Fibroblast of lung (primary cell): ENCODE data around the gene GAB1. TPM values are rescaled to one million over a fixed set of nuclear protein-coding genes. Genes with fewer than 3 reads are reported as not detected.

ENCODE experiments used
- DNase-seq, 2 donors: peaks; one replicate each; pipeline versions ENCODE4 v3.0.0 to v3.0.0-alpha.2; 2010; ENCODE audit warnings: low read depth in 2 of 2
- H2AFZ ChIP-seq: 2 replicates; pipeline ENCODE4 v1.5.1; 2012; ENCODE audit warnings: low read length, control low read depth, inconsistent platforms
- H3K27ac ChIP-seq: 2 replicates; pipeline ENCODE4 v1.5.1; 2011; ENCODE audit warnings: low read length, control low read depth; ENCODE audit not compliant: insufficient read depth
- H3K27me3 ChIP-seq: 2 replicates; pipeline ENCODE4 v1.5.1; 2011; ENCODE audit warnings: mild to moderate bottlenecking, low read length; ENCODE audit not compliant: control insufficient read depth, insufficient read depth
- H3K36me3 ChIP-seq: 2 replicates; pipeline ENCODE4 v1.5.1; 2011; ENCODE audit warnings: low read length; ENCODE audit not compliant: control insufficient read depth, insufficient read depth
- H3K4me1 ChIP-seq: 2 replicates; pipeline ENCODE4 v1.5.1; 2011; ENCODE audit warnings: low read length; ENCODE audit not compliant: control insufficient read depth, insufficient read depth; ENCODE audit errors: extremely low read depth
- H3K4me2 ChIP-seq: 2 replicates; pipeline ENCODE4 v1.5.1; 2011; ENCODE audit warnings: low read length, control low read depth; ENCODE audit not compliant: insufficient read depth; ENCODE audit errors: extremely low read depth
- H3K4me3 ChIP-seq, 4 experiments: fragments of 200-600 bp in 1 of 4; sonication (generic) in 1 of 4; replicated peaks in 1 of 4; 2 replicates each; pipeline ENCODE4 v1.5.1; 2011 to 2016; ENCODE audit warnings: low read length in 4 of 4, low read depth in 3 of 4, mild to moderate bottlenecking in 3 of 4, control low read depth in 2 of 4, inconsistent platforms in 1 of 4, mixed read lengths in 1 of 4; ENCODE audit not compliant: insufficient read depth in 1 of 4; ENCODE audit errors: control extremely low read depth in 1 of 4
- H3K79me2 ChIP-seq: 2 replicates; pipeline ENCODE4 v1.5.1; 2012; ENCODE audit warnings: mild to moderate bottlenecking, low read length, inconsistent platforms; ENCODE audit not compliant: control insufficient read depth, insufficient read depth
- H3K9ac ChIP-seq: 2 replicates; pipeline ENCODE4 v1.5.1; 2011; ENCODE audit warnings: mild to moderate bottlenecking, low read length, control low read depth; ENCODE audit not compliant: insufficient read depth
- H3K9me3 ChIP-seq: 2 replicates; pipeline ENCODE4 v1.5.1; 2012; ENCODE audit warnings: low read depth, low read length; ENCODE audit not compliant: control insufficient read depth, insufficient read depth
- H4K20me1 ChIP-seq: 2 replicates; pipeline ENCODE4 v1.5.1; 2011; ENCODE audit warnings: low read length; ENCODE audit not compliant: control insufficient read depth, insufficient read depth; ENCODE audit errors: extremely low read depth
- EZH2 ChIP-seq: IDR thresholded peaks from 2 replicates; pipeline ENCODE4 v1.5.1; 2012; ENCODE audit warnings: low read length, control low read depth, mild to moderate bottlenecking; ENCODE audit errors: missing control alignments
- polyA plus RNA-seq, 2 donors: library from polyadenylated mRNA; depleted of rRNA in 1 of 2; stranded (reverse) in 1 of 2; unstranded in 1 of 2; fragments of >200 nt; gene quantifications; 2 replicates each; pipeline ENCODE4 v1.2.1, GENCODE V29; 2011 to 2012; ENCODE audit warnings: missing spikeins in 1 of 2
- total RNA-seq: library from RNA; depleted of rRNA; stranded (reverse); fragments of >200 nt; gene quantifications from 2 replicates; pipeline ENCODE4 v1.2.1, GENCODE V29; 2014
- TF ChIP-seq, protein P1 (sequence below), 2 donors: IDR thresholded peaks in 1 of 2; conservative IDR thresholded peaks in 1 of 2; 1 replicate in 1 of 2; 2 replicates in 1 of 2; pipeline ENCODE4 v1.5.1; 2011 to 2012; ENCODE audit warnings: low read length in 2 of 2, control low read depth in 1 of 2, inconsistent platforms in 1 of 2, low read depth in 1 of 2, mild to moderate bottlenecking in 1 of 2

Gene GAB1
- total and polyA plus RNA-seq, 2 donors (not counting 1 experiment from before 2014, with no cell fraction given) = 10.6 to 18.0 TPM

DNA sequence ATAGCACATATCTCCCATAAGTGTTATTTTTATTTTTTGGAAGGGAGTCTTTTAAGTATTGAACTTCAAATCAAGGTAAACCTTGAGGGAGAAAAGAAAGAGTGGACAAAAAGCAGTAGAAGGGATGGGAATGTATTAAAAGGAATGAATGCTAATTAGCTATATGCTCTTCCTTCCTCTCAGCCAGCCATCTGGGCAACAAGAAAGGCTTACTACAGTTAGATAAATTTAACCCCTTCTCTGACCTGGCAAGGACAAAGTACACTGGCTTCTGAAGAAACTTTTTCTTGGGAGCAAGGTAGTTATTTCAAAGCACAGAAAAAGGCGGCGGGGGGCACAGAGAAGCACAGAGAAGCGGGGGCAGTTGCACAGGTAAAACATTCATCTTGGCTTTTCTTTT, 54.6 kb downstream of the GAB1 start:
- H3K4me1 ChIP-seq = peaks cover 34% of the 10 kb centered on the region

DNA sequence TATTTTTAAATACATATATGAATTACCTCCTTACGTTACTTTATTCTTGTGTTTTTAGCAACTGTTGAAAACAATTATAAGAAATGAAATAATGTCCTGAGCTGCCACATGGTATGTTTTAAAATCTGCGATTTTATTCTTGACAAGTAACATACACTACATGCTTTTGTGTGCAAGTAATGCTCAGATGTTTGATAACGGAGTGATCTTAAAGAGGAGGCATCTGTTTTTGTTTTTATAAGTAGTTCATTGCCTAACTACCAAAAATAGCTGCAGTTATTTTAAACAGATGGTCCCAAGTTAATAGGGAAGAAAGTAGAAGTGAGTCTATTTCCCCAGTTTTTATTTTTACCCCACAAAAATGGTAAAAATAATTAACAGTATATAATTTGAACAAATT, 55.2 kb downstream of the GAB1 start:
- Histone ChIP-seq H4K20me1 (no peaks in the 10 kb centered on the region), H3K9ac (no peak overlapping the region), H3K4me3 (no peak overlapping the region), H3K79me2 (peaks cover 10% of the 10 kb centered on the region), H3K36me3 (no peaks in the 10 kb centered on the region), H3K4me2 (peak overlapping the region; percentile 58), H3K27me3 (no peaks in the 10 kb centered on the region), H2AFZ (no peak overlapping the region), H3K9me3 (no peaks in the 10 kb centered on the region), H3K4me1 (peaks cover 36% of the 10 kb centered on the region), H3K27ac (peak overlapping the region; percentile 18)
- peak; percentile 72 to 80 for DNase-seq
- TF ChIP-seq EZH2 = no peak
- TF ChIP-seq, protein P1, sequence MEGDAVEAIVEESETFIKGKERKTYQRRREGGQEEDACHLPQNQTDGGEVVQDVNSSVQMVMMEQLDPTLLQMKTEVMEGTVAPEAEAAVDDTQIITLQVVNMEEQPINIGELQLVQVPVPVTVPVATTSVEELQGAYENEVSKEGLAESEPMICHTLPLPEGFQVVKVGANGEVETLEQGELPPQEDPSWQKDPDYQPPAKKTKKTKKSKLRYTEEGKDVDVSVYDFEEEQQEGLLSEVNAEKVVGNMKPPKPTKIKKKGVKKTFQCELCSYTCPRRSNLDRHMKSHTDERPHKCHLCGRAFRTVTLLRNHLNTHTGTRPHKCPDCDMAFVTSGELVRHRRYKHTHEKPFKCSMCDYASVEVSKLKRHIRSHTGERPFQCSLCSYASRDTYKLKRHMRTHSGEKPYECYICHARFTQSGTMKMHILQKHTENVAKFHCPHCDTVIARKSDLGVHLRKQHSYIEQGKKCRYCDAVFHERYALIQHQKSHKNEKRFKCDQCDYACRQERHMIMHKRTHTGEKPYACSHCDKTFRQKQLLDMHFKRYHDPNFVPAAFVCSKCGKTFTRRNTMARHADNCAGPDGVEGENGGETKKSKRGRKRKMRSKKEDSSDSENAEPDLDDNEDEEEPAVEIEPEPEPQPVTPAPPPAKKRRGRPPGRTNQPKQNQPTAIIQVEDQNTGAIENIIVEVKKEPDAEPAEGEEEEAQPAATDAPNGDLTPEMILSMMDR (conservative IDR thresholded peaks at IDR 0.05 in 1 of 2, IDR thresholded peaks at IDR 0.05 in 1 of 2; ENCODE audit: low read depth in 1 of 2, low read length in 2 of 2) = no peak

More for the DNA sequence above, 54.6 kb downstream of the GAB1 start:
- Histone ChIP-seq H3K27me3 (no peaks in the 10 kb centered on the region), H2AFZ (no peak overlapping the region), H3K79me2 (peaks cover 10% of the 10 kb centered on the region), H3K4me2 (no peak overlapping the region), H3K27ac (no peak overlapping the region), H4K20me1 (no peaks in the 10 kb centered on the region), H3K9me3 (no peaks in the 10 kb centered on the region), H3K36me3 (no peaks in the 10 kb centered on the region), H3K4me3 (no peak overlapping the region), H3K9ac (no peak overlapping the region)
- no peak for TF ChIP-seq EZH2
- TF ChIP-seq, protein P1 (conservative IDR thresholded peaks at IDR 0.05 in 1 of 2, IDR thresholded peaks at IDR 0.05 in 1 of 2; ENCODE audit: low read depth in 1 of 2, low read length in 2 of 2) = no peak
- DNase-seq = no peak

DNA sequence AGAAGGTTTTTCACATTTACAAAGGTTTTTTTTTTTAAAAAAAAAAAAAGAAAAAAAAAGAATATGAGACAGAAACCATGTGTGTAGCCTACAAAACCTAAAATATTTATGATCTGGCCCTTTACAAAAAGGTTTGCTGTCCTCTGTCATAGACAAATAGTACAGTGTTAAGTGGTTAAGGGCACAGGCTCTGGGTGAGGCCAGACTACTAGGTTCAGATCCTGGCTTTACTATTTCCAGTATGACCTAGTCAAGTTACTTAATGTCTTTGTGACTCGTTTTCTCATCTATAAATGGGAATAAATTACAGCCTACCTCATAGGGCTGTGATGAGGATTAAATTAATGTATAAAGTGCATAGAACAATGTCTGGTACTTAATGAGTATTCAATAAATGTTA, 56.5 kb downstream of the GAB1 start:
- no peak overlapping the region for H3K4me3 ChIP-seq
- H3K79me2 ChIP-seq = peaks cover 4% of the 10 kb centered on the region
- peaks cover 44% of the 10 kb centered on the region for H3K4me1 ChIP-seq
- no peak overlapping the region for H3K9ac ChIP-seq
- no peak overlapping the region for H3K27ac ChIP-seq
- TF ChIP-seq EZH2 = no peak
- TF ChIP-seq, protein P1 (conservative IDR thresholded peaks at IDR 0.05 in 1 of 2, IDR thresholded peaks at IDR 0.05 in 1 of 2; ENCODE audit: low read depth in 1 of 2, low read length in 2 of 2) = no peak
- H4K20me1 ChIP-seq = no peaks in the 10 kb centered on the region
- no peak overlapping the region for H3K4me2 ChIP-seq
- H3K27me3 ChIP-seq = no peaks in the 10 kb centered on the region
- DNase-seq = no peak
- H2AFZ ChIP-seq = no peak overlapping the region
- no peaks in the 10 kb centered on the region for H3K36me3 ChIP-seq
- H3K9me3 ChIP-seq = no peaks in the 10 kb centered on the region
